ENCODE results near the gene DCC. TPM values are rescaled to one million over a fixed set of nuclear protein-coding genes. Genes with fewer than 3 reads are reported as not detected.

DCC gene
- total RNA-seq, 1 experiment from 2014 or later = not detected

DNA sequence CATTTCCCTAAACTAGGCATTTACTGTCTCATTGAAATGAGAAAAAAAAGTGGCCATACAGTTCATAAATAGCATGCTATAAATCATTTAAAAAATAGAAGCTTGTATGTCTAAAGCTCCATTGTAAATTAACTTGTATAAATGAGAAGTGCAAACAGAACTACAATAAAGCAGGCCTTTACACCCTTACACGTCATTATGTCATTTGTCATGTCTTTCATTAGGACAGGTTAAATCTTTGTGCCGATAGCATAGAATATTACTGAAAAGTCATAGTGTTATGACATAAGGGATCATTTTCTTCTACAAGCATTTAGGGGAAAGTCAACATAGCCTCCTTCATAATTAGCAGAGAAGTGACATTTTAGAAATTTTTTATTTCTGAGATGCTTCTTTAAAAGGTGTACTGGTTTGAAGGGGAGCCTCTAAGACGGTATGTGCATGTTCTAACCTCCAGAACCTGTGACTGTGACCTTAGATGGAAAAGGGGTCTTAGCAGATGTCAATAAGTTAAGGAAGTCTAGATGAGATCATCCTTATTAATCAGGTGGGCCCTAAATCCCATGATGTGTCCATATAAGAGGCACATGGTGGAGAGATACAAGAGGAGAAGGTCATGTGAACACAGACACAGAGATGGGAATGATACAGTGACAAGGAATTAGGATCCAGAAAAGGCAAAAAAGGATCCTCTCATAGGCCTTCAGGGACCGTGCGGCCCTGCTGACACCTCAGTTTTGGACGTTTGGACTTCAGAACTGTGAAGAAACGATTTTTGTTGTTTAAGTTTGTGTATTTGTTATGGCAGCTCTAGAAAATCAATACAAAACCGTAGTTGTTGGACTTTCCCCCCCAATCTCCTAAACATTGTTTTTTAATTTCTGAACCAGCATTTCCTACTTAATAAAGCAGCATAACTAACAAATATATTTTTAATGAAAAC lies 1020.8 kb downstream of the DCC start:
- H3K79me2 ChIP-seq (ENCODE audit: insufficient read depth, low read length) = no peaks in the 10 kb centered on the region
- intact Hi-C loops (cut with micrococcal nuclease) = no loop called here
- no peaks in the 10 kb centered on the region for H3K4me1 ChIP-seq (ENCODE audit: control insufficient read depth in 1 of 2, insufficient read depth in 2 of 2, low read length in 2 of 2)
- no peak overlapping the region for H2AFZ ChIP-seq (ENCODE audit: low read depth, low read length, poor library complexity, severe bottlenecking)
- ATAC-seq = no peak
- no peak overlapping the region for H3K9ac ChIP-seq (ENCODE audit: low read length)
- no TSS peak for BruUV-seq (replicated peaks)
- ChIA-PET RAD21 (ENCODE audit: low non-redundant PET in 1 of 2, low total read pairs in 2 of 2, uncharacterized antibody in 2 of 2, unreplicated experiment in 2 of 2) (no interaction called here), POLR2A (no interaction called here), CTCF (no interaction called here)
- no peaks in the 10 kb centered on the region for H3K36me3 ChIP-seq (ENCODE audit: control insufficient read depth in 1 of 2, insufficient read depth in 2 of 2, low read length in 2 of 2)
- H3K9me2 ChIP-seq (ENCODE audit: insufficient read depth) = no peaks in the 10 kb centered on the region
- H3K27ac ChIP-seq (ENCODE audit: low read depth, low read length) = no peak overlapping the region
- DNase-seq (ENCODE audit: low read depth, low spot score) = no peak
- TF ChIP-seq JUND (IDR thresholded peaks at IDR 0.05) (no peak), POLR2A (IDR thresholded peaks at IDR 0.05; ENCODE audit: borderline replicate concordance, extremely low read depth, insufficient read depth, insufficient read length) (no peak), EZH2 (IDR thresholded peaks at IDR 0.05) (no peak), CBX3 (IDR thresholded peaks at IDR 0.05; ENCODE audit: low read depth) (no peak), YY1 (IDR thresholded peaks at IDR 0.05; ENCODE audit: extremely low read depth, insufficient replicate concordance, low read depth, low read length) (no peak), EZH2phosphoT487 (IDR thresholded peaks at IDR 0.05; ENCODE audit: borderline replicate concordance) (no peak)
- TF ChIP-seq, protein P1, sequence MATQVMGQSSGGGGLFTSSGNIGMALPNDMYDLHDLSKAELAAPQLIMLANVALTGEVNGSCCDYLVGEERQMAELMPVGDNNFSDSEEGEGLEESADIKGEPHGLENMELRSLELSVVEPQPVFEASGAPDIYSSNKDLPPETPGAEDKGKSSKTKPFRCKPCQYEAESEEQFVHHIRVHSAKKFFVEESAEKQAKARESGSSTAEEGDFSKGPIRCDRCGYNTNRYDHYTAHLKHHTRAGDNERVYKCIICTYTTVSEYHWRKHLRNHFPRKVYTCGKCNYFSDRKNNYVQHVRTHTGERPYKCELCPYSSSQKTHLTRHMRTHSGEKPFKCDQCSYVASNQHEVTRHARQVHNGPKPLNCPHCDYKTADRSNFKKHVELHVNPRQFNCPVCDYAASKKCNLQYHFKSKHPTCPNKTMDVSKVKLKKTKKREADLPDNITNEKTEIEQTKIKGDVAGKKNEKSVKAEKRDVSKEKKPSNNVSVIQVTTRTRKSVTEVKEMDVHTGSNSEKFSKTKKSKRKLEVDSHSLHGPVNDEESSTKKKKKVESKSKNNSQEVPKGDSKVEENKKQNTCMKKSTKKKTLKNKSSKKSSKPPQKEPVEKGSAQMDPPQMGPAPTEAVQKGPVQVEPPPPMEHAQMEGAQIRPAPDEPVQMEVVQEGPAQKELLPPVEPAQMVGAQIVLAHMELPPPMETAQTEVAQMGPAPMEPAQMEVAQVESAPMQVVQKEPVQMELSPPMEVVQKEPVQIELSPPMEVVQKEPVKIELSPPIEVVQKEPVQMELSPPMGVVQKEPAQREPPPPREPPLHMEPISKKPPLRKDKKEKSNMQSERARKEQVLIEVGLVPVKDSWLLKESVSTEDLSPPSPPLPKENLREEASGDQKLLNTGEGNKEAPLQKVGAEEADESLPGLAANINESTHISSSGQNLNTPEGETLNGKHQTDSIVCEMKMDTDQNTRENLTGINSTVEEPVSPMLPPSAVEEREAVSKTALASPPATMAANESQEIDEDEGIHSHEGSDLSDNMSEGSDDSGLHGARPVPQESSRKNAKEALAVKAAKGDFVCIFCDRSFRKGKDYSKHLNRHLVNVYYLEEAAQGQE (IDR thresholded peaks at IDR 0.05; ENCODE audit: low read depth) = no peak
- TF ChIP-seq, protein P2, sequence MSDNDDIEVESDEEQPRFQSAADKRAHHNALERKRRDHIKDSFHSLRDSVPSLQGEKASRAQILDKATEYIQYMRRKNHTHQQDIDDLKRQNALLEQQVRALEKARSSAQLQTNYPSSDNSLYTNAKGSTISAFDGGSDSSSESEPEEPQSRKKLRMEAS (IDR thresholded peaks at IDR 0.05) = no peak
- H3K9me3 ChIP-seq (ENCODE audit: control insufficient read depth in 1 of 2, insufficient read depth in 1 of 2, low read depth in 1 of 2, low read length in 2 of 2) = peaks cover 8 to 14% of the 10 kb centered on the region in 2 experiments; a peak in 2 of 4 replicates
- H3K4me3 ChIP-seq (replicated peaks in 1 of 2; ENCODE audit: low read depth in 1 of 2, low read length in 2 of 2) = no peak overlapping the region
- no peak overlapping the region for H3K4me2 ChIP-seq (ENCODE audit: low read length)
- H3K27me3 ChIP-seq (ENCODE audit: insufficient read depth, low read length) = no peaks in the 10 kb centered on the region
- no peaks in the 10 kb centered on the region for H4K20me1 ChIP-seq (ENCODE audit: insufficient read depth)

Measured in HCT116 (cell line).